Measurements from ENCODE around the gene NDUFB6. TPM values are rescaled to one million over a fixed set of nuclear protein-coding genes. Genes with fewer than 3 reads are reported as not detected.

The NDUFB6 gene
- total RNA-seq, 4 donors from 2014 or later: 59.2 to 97.0 (median 82.6) TPM

DNA sequence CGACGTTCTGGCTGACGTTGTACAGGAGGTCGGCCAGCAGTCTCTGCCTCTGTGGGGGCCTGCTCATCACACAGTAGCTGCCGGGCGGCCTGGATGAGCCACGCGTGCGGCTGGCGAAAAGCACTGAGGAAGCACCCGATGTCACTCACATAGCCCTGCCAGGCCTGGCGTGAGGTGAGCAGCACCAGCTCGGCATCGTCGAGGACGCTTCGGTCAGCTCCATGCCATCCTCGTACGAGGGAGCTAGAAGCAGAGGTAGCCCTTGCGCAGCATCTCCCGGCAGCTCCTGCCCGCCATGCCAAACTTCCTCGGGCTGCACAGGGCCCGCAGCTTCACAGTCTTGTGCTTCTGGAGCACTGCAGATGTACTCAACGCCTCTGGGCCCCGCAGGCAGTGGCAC is 6.2 kb downstream of the NDUFB6 start:
- Histone ChIP-seq H3K27me3 (no peaks in the 10 kb centered on the region), H3K4me3 (no peak overlapping the region), H3K27ac (no peak overlapping the region), H3K36me3 (peaks cover 0 to 29% of the 10 kb centered on the region in 2 donors), H3K4me1 (peaks cover 11 to 13% of the 10 kb centered on the region in 2 donors), H3K9me3 (no peaks in the 10 kb centered on the region)
- TF ChIP-seq POLR2A (IDR thresholded peaks at IDR 0.05): no peak
- TF ChIP-seq, protein P1, sequence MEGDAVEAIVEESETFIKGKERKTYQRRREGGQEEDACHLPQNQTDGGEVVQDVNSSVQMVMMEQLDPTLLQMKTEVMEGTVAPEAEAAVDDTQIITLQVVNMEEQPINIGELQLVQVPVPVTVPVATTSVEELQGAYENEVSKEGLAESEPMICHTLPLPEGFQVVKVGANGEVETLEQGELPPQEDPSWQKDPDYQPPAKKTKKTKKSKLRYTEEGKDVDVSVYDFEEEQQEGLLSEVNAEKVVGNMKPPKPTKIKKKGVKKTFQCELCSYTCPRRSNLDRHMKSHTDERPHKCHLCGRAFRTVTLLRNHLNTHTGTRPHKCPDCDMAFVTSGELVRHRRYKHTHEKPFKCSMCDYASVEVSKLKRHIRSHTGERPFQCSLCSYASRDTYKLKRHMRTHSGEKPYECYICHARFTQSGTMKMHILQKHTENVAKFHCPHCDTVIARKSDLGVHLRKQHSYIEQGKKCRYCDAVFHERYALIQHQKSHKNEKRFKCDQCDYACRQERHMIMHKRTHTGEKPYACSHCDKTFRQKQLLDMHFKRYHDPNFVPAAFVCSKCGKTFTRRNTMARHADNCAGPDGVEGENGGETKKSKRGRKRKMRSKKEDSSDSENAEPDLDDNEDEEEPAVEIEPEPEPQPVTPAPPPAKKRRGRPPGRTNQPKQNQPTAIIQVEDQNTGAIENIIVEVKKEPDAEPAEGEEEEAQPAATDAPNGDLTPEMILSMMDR (IDR thresholded peaks at IDR 0.05 in 4 of 5, conservative IDR thresholded peaks at IDR 0.05 in 1 of 5): no peak
- DNase-seq (no peak), ATAC-seq (no peak)
- intact Hi-C loops (cut with DNase I; ENCODE audit: low total_unique reads) (no loop called here), in situ Hi-C loops (cut with MboI; ENCODE audit: low sequenced_read_pairs in 4 of 4) (loop anchor here in 1 of 4 donors (10.0 kb wide), 1 partner anchor 62 kb away; no protein-coding TSS in a partner anchor)

DNA sequence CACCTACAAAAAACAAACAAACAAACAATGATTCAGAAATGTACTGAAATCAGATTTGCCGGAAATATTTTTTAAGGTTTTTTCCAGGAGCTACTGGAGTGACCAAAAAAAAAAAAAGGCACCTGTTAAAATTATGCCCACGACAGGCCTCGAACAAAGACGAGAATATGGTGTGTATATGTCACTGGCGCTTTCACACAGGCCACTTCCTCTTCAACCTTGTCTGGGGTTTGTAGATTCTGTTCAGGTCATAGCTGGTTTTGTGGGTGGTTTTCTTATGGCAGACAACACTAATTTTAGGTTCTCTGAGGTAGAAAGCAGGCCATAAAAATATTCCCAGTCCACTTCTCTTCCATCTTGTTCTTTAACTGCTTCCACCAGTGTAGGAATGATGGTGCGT is 7.0 kb downstream of the NDUFB6 start:
- in situ Hi-C loops (cut with MboI; ENCODE audit: low sequenced_read_pairs in 4 of 4): loop anchor here in 1 of 4 donors (10.0 kb wide), 1 partner anchor 61 kb away; no protein-coding TSS in a partner anchor
- H3K27me3 ChIP-seq: no peaks in the 10 kb centered on the region
- H3K4me3 ChIP-seq: no peak overlapping the region
- intact Hi-C loops (cut with DNase I; ENCODE audit: low total_unique reads): no loop called here
- no peak for DNase-seq
- no peaks in the 10 kb centered on the region for H3K9me3 ChIP-seq
- peaks cover 0 to 29% of the 10 kb centered on the region in 2 donors for H3K36me3 ChIP-seq
- H3K4me1 ChIP-seq: peaks cover 3 to 5% of the 10 kb centered on the region in 2 donors
- H3K27ac ChIP-seq: no peak overlapping the region
- no peak for TF ChIP-seq POLR2A (IDR thresholded peaks at IDR 0.05)
- TF ChIP-seq, protein P1 (IDR thresholded peaks at IDR 0.05 in 4 of 5, conservative IDR thresholded peaks at IDR 0.05 in 1 of 5): no peak
- no peak for ATAC-seq

DNA sequence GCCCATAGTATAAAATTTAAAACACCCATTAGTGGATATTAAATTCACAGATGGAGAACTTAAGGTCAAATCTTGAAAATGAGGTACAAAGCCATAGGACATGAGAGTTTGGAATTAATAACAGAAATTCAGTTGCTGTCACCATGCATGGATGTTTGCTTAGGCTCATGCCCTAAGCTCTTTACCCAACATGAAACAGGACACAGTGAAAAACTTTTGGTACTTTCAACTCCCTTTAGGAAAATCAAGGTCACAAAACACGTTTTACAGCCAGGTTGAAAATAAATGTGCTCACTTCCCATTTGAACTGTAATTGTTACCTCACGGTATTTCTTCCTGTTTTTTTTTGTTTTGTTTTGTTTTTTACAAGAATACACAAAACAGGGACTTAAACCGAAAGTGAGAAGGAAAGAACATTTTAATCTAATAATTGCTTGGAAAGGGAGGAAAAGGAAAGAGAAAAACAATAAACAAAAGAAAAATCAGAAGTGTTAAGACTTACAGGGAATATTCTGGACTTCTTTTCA is 14.5 kb downstream of the NDUFB6 start:
- peak overlapping the region in 1 of 4 donors; percentile 10 for H3K27ac ChIP-seq
- in situ Hi-C loops (cut with MboI; ENCODE audit: low sequenced_read_pairs in 4 of 4): no loop called here

DNA sequence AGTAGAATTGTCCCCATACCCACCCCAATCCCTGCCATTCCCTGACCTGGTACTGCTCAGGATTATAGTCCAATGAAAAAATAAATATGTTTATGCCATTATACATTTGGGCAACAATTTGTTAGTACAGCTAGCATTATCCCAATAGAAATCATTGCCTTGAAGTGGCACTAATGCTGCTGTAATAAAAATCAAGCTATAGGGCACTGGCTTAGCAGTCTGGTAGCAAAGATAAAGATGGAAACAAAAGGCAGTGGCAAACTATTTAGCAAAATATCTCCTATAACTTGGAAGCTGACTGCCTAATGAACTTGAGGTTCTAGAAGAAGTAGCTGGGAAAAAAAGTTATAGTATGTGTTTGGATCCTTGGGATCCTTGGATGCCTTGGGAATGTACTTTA is 18.4 kb downstream of the NDUFB6 start:
- intact Hi-C loops (cut with DNase I; ENCODE audit: low total_unique reads): loop anchor here (5.0 kb wide), 1 partner anchor 1533 kb away; no protein-coding TSS in a partner anchor
- Histone ChIP-seq H3K36me3 (no peaks in the 10 kb centered on the region), H3K4me1 (peaks cover 17 to 18% of the 10 kb centered on the region in 2 donors), H3K27me3 (no peaks in the 10 kb centered on the region), H3K27ac (no peak overlapping the region), H3K9me3 (no peaks in the 10 kb centered on the region), H3K4me3 (no peak overlapping the region)
- TF ChIP-seq POLR2A (IDR thresholded peaks at IDR 0.05): no peak
- TF ChIP-seq, protein P1 (IDR thresholded peaks at IDR 0.05 in 4 of 5, conservative IDR thresholded peaks at IDR 0.05 in 1 of 5): no peak
- ATAC-seq: no peak
- no peak for DNase-seq
- in situ Hi-C loops (cut with MboI; ENCODE audit: low sequenced_read_pairs in 4 of 4): no loop called here

More for the DNA sequence above, 14.5 kb downstream of the NDUFB6 start:
- Histone ChIP-seq H3K9me3 (no peaks in the 10 kb centered on the region), H3K27me3 (no peaks in the 10 kb centered on the region), H3K36me3 (no peaks in the 10 kb centered on the region), H3K4me1 (peaks cover 0 to 5% of the 10 kb centered on the region in 2 donors), H3K4me3 (no peak overlapping the region)
- TF ChIP-seq POLR2A (IDR thresholded peaks at IDR 0.05): no peak
- ATAC-seq: no peak
- no peak for DNase-seq
- intact Hi-C loops (cut with DNase I; ENCODE audit: low total_unique reads): no loop called here

DNA sequence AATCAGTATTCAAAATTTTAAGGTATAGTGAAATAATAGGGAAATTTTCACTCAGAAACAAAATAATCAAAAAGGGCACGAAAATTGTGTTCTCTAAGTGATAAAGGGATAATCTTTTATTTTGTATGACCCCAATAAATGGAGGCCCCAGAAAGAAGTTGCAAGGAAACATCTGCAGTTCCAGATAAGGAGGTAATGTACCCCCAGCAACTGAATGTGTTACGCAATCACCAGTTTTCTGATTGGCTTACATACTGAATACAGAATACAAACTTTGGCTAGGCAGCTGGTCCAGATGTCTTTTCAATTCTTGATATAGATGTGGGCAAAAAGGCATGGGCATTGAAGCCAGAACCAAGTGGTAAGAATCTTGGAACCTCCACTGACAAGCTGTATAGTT is 18.9 kb downstream of the NDUFB6 start:
- peaks cover 18 to 20% of the 10 kb centered on the region in 2 donors for H3K4me1 ChIP-seq
- in situ Hi-C loops (cut with MboI; ENCODE audit: low sequenced_read_pairs in 4 of 4) (no loop called here), intact Hi-C loops (cut with DNase I; ENCODE audit: low total_unique reads) (loop anchor here (5.0 kb wide), 1 partner anchor 1533 kb away; no protein-coding TSS in a partner anchor)
- no peaks in the 10 kb centered on the region for H3K9me3 ChIP-seq
- ATAC-seq: no peak
- no peaks in the 10 kb centered on the region for H3K36me3 ChIP-seq
- no peaks in the 10 kb centered on the region for H3K27me3 ChIP-seq
- H3K4me3 ChIP-seq: no peak overlapping the region
- no peak overlapping the region for H3K27ac ChIP-seq
- no peak for TF ChIP-seq POLR2A (IDR thresholded peaks at IDR 0.05)
- TF ChIP-seq, protein P1 (IDR thresholded peaks at IDR 0.05 in 4 of 5, conservative IDR thresholded peaks at IDR 0.05 in 1 of 5): no peak
- DNase-seq: no peak

All from gastrocnemius medialis (tissue), 4 donors.